OCI-LY1 (cell line): ENCODE results near the gene ANKH.

Source experiments
- EZH2 ChIP-seq: fragments of 200-600 bp; sonication (generic), shearing (Covaris generic); IDR thresholded peaks from 2 replicates; pipeline ENCODE4 v1.8.0; 2017; ENCODE audit warnings: borderline replicate concordance, mixed run types, mild to moderate bottlenecking, antibody characterized with exemption, low read length, moderate library complexity, mixed read lengths
- TF ChIP-seq, protein P1 (sequence below): fragments of 200-600 bp; sonication (generic), shearing (Covaris generic); IDR thresholded peaks from 2 replicates; pipeline ENCODE4 v1.5.1; 2017; ENCODE audit warnings: mild to moderate bottlenecking, antibody characterized with exemption, low read length, moderate library complexity, mixed read lengths

DNA sequence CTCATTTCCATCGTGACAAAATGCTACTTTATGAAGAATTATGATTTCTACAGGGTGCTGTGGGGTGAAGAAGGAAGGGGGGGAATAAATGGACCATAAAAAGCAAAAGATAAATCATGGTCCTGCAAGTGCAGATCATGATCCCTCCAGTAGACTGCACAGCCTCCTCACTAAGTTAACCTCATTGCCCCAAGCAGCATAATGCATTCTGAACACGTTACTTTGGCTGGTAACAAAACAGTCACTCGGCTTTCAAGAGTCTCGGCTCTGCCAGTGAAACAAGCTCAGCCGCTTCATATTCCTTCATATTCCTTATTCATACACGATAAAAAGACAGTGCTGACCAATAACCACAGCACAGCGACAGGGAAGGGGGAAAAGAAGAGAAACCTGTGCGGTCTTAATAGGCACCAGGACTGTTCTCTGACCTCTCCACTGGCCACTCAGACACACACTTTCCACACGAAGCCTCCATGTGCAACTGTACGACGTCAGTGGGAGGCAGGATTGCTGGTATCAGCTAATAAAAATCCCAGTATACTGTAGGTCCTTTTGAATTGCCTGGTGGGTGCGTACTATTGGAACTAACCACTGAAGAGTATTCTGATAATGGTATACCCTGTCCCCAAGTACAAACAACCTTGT lies 60.5 kb downstream of the ANKH start:
- TF ChIP-seq, protein P1, sequence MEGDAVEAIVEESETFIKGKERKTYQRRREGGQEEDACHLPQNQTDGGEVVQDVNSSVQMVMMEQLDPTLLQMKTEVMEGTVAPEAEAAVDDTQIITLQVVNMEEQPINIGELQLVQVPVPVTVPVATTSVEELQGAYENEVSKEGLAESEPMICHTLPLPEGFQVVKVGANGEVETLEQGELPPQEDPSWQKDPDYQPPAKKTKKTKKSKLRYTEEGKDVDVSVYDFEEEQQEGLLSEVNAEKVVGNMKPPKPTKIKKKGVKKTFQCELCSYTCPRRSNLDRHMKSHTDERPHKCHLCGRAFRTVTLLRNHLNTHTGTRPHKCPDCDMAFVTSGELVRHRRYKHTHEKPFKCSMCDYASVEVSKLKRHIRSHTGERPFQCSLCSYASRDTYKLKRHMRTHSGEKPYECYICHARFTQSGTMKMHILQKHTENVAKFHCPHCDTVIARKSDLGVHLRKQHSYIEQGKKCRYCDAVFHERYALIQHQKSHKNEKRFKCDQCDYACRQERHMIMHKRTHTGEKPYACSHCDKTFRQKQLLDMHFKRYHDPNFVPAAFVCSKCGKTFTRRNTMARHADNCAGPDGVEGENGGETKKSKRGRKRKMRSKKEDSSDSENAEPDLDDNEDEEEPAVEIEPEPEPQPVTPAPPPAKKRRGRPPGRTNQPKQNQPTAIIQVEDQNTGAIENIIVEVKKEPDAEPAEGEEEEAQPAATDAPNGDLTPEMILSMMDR, result no peak
- TF ChIP-seq EZH2, result no peak
